ENCODE measurements around the gene HIF1A.
"Not testable (repeated sequence)": the region's sequence is repeated elsewhere in the genome, so short reads cannot be mapped to it uniquely, and the experiment has no call there.

The HIF1A gene

DNA sequence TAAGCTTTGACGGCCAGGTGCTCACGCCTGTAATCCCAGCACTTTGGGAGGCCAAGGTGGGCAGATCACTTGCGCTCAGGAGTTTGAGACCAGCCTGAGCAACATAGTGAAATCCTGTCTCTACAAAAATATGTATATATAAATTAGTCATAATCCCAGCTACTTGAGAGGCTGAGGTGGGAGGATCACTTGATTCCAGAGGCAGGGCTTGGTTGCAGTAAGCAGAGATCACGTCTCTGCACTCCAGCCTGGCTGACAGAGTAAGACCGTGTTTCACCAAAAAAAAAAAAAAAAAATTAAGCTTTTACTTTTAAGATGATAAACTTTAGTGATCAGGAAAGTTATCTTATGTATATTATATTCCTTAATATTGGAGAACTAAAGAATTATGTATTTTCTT lies 48.9 kb downstream of the HIF1A start:
- H3K27me3 ChIP-seq (ENCODE audit: control insufficient read depth, low read length) = no peaks in the 10 kb centered on the region
- no peaks in the 10 kb centered on the region for H3K9me2 ChIP-seq (replicated peaks; ENCODE audit: control insufficient read depth, low read length)
- peaks cover 56% of the 10 kb centered on the region for H3F3A ChIP-seq (ENCODE audit: control insufficient read depth, insufficient read depth)
- peaks cover 55% of the 10 kb centered on the region for H3K4me1 ChIP-seq (ENCODE audit: control insufficient read depth, low read length)
- no peak overlapping the region for H3K27ac ChIP-seq (ENCODE audit: low read depth, low read length)
- peaks cover 87% of the 10 kb centered on the region for H3K79me2 ChIP-seq (ENCODE audit: control insufficient read depth, low read length)
- H3K4me3 ChIP-seq (ENCODE audit: low read length) = no peak overlapping the region
- peaks cover 3% of the 10 kb centered on the region; the same call in 1 of the 2 replicates for H4K20me1 ChIP-seq (ENCODE audit: control insufficient read depth, insufficient read depth, low read depth, low read length)
- H3K36me3 ChIP-seq (ENCODE audit: control insufficient read depth, low read length) = peaks cover 94% of the 10 kb centered on the region
- no peak for TF ChIP-seq EZH2phosphoT487 (IDR thresholded peaks at IDR 0.05; ENCODE audit: borderline replicate concordance, low read length)
- TF ChIP-seq, protein P1, sequence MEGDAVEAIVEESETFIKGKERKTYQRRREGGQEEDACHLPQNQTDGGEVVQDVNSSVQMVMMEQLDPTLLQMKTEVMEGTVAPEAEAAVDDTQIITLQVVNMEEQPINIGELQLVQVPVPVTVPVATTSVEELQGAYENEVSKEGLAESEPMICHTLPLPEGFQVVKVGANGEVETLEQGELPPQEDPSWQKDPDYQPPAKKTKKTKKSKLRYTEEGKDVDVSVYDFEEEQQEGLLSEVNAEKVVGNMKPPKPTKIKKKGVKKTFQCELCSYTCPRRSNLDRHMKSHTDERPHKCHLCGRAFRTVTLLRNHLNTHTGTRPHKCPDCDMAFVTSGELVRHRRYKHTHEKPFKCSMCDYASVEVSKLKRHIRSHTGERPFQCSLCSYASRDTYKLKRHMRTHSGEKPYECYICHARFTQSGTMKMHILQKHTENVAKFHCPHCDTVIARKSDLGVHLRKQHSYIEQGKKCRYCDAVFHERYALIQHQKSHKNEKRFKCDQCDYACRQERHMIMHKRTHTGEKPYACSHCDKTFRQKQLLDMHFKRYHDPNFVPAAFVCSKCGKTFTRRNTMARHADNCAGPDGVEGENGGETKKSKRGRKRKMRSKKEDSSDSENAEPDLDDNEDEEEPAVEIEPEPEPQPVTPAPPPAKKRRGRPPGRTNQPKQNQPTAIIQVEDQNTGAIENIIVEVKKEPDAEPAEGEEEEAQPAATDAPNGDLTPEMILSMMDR (IDR thresholded peaks at IDR 0.05; ENCODE audit: low read depth, low read length, poor library complexity, severe bottlenecking) = no peak
- no peak overlapping the region for H3K4me2 ChIP-seq (ENCODE audit: low read length)
- H3K9me3 ChIP-seq (ENCODE audit: control insufficient read depth, insufficient read depth, low read length) = no peaks in the 10 kb centered on the region

- Histone ChIP-seq H3K4me1 (ENCODE audit: control insufficient read depth, low read length) (peaks cover 69% of the 10 kb centered on the region), H3K36me3 (ENCODE audit: control insufficient read depth, low read length) (peaks cover 94% of the 10 kb centered on the region), H3K4me3 (ENCODE audit: low read length) (peak overlapping the region; percentile 84), H3F3A (ENCODE audit: control insufficient read depth, insufficient read depth) (peaks cover 67% of the 10 kb centered on the region), H3K4me2 (ENCODE audit: low read length) (peak overlapping the region; percentile 88), H3K79me2 (ENCODE audit: control insufficient read depth, low read length) (peaks cover 93% of the 10 kb centered on the region), H3K27ac (ENCODE audit: low read depth, low read length) (peak overlapping the region; percentile 40)
- not testable (repeated sequence) for H4K20me1 ChIP-seq (ENCODE audit: control insufficient read depth, insufficient read depth, low read depth, low read length); H3K9me3 ChIP-seq (ENCODE audit: control insufficient read depth, insufficient read depth, low read length); H3K9me2 ChIP-seq (replicated peaks; ENCODE audit: control insufficient read depth, low read length); H3K27me3 ChIP-seq (ENCODE audit: control insufficient read depth, low read length)
These were observed 51.0 kb downstream of the HIF1A start for GRCh38 chr14:61746346-61746745.

DNA sequence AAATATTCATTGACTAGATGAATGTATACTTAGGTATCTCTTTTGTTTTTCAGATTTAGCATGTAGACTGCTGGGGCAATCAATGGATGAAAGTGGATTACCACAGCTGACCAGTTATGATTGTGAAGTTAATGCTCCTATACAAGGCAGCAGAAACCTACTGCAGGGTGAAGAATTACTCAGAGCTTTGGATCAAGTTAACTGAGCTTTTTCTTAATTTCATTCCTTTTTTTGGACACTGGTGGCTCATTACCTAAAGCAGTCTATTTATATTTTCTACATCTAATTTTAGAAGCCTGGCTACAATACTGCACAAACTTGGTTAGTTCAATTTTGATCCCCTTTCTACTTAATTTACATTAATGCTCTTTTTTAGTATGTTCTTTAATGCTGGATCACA lies 51.6 kb downstream of the HIF1A start:
- Histone ChIP-seq H3K36me3 (ENCODE audit: control insufficient read depth, low read length) (peaks cover 90% of the 10 kb centered on the region), H3K27me3 (ENCODE audit: control insufficient read depth, low read length) (no peaks in the 10 kb centered on the region), H3K79me2 (ENCODE audit: control insufficient read depth, low read length) (peaks cover 89% of the 10 kb centered on the region), H4K20me1 (ENCODE audit: control insufficient read depth, insufficient read depth, low read depth, low read length) (peaks cover 3% of the 10 kb centered on the region; the same call in 1 of the 2 replicates), H3K9me2 (replicated peaks; ENCODE audit: control insufficient read depth, low read length) (no peaks in the 10 kb centered on the region), H3K4me3 (ENCODE audit: low read length) (peak overlapping the region; percentile 84), H3K4me1 (ENCODE audit: control insufficient read depth, low read length) (peaks cover 75% of the 10 kb centered on the region), H3F3A (ENCODE audit: control insufficient read depth, insufficient read depth) (peaks cover 67% of the 10 kb centered on the region), H3K4me2 (ENCODE audit: low read length) (peak overlapping the region; percentile 88), H3K9me3 (ENCODE audit: control insufficient read depth, insufficient read depth, low read length) (no peaks in the 10 kb centered on the region), H3K27ac (ENCODE audit: low read depth, low read length) (peak overlapping the region; percentile 40)
- TF ChIP-seq, protein P1 (IDR thresholded peaks at IDR 0.05; ENCODE audit: low read depth, low read length, poor library complexity, severe bottlenecking) = no peak
- no peak for TF ChIP-seq EZH2phosphoT487 (IDR thresholded peaks at IDR 0.05; ENCODE audit: borderline replicate concordance, low read length)

DNA sequence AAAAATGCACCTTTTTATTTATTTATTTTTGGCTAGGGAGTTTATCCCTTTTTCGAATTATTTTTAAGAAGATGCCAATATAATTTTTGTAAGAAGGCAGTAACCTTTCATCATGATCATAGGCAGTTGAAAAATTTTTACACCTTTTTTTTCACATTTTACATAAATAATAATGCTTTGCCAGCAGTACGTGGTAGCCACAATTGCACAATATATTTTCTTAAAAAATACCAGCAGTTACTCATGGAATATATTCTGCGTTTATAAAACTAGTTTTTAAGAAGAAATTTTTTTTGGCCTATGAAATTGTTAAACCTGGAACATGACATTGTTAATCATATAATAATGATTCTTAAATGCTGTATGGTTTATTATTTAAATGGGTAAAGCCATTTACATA lies 52.0 kb downstream of the HIF1A start:
- H3K4me1 ChIP-seq (ENCODE audit: control insufficient read depth, low read length) = peaks cover 79% of the 10 kb centered on the region
- H3K9me3 ChIP-seq (ENCODE audit: control insufficient read depth, insufficient read depth, low read length) = no peaks in the 10 kb centered on the region
- peaks cover 71% of the 10 kb centered on the region for H3F3A ChIP-seq (ENCODE audit: control insufficient read depth, insufficient read depth)
- no peaks in the 10 kb centered on the region for H3K9me2 ChIP-seq (replicated peaks; ENCODE audit: control insufficient read depth, low read length)
- H3K27ac ChIP-seq (ENCODE audit: low read depth, low read length) = peak overlapping the region; percentile 40; the same call in 1 of the 2 replicates
- no peaks in the 10 kb centered on the region for H3K27me3 ChIP-seq (ENCODE audit: control insufficient read depth, low read length)
- peak overlapping the region; percentile 84 for H3K4me3 ChIP-seq (ENCODE audit: low read length)
- H3K4me2 ChIP-seq (ENCODE audit: low read length) = peak overlapping the region; percentile 88
- TF ChIP-seq, protein P1 (IDR thresholded peaks at IDR 0.05; ENCODE audit: low read depth, low read length, poor library complexity, severe bottlenecking) = no peak
- TF ChIP-seq EZH2phosphoT487 (IDR thresholded peaks at IDR 0.05; ENCODE audit: borderline replicate concordance, low read length) = no peak
- peaks cover 3% of the 10 kb centered on the region; the same call in 1 of the 2 replicates for H4K20me1 ChIP-seq (ENCODE audit: control insufficient read depth, insufficient read depth, low read depth, low read length)
- peaks cover 85% of the 10 kb centered on the region for H3K36me3 ChIP-seq (ENCODE audit: control insufficient read depth, low read length)
- H3K79me2 ChIP-seq (ENCODE audit: control insufficient read depth, low read length) = peaks cover 85% of the 10 kb centered on the region
